Fibroblast of lung (primary cell): ENCODE measurements around the gene FBXO46.

Experiments
- CTCF ChIP-seq, 2 donors: IDR thresholded peaks in 1 of 2; conservative IDR thresholded peaks in 1 of 2; 1 replicate in 1 of 2; 2 replicates in 1 of 2; pipeline ENCODE4 v1.5.1; 2011 to 2012; ENCODE audit warnings: low read length in 2 of 2, control low read depth in 1 of 2, inconsistent platforms in 1 of 2, low read depth in 1 of 2, mild to moderate bottlenecking in 1 of 2
- EZH2 ChIP-seq: IDR thresholded peaks from 2 replicates; pipeline ENCODE4 v1.5.1; 2012; ENCODE audit warnings: low read length, control low read depth, mild to moderate bottlenecking; ENCODE audit errors: missing control alignments

GRCh38 chr19:45767881-45768654 lies 37.4 kb upstream of the FBXO46 start:
- TF ChIP-seq CTCF (conservative IDR thresholded peaks at IDR 0.05 in 1 of 2, IDR thresholded peaks at IDR 0.05 in 1 of 2; ENCODE audit: low read depth in 1 of 2, low read length in 2 of 2) = no peak
- no peak for TF ChIP-seq EZH2
